Liver (tissue), 9 donors: Measurements from ENCODE around the gene MFAP5. TPM values are rescaled to one million over a fixed set of nuclear protein-coding genes. Genes with fewer than 3 reads are reported as not detected.

Experiments
- DNase-seq: peaks from one replicate; pipeline ENCODE4 v3.0.0-alpha.2; 2017; ENCODE audit warnings: low spot score
- H3K27ac ChIP-seq, 2 donors: one replicate each; pipeline ENCODE4 v1.7.0; 2013; ENCODE audit warnings: inconsistent platforms in 2 of 2, low read length in 2 of 2, control low read depth in 1 of 2, low read depth in 1 of 2, mild to moderate bottlenecking in 1 of 2
- H3K27me3 ChIP-seq, 4 donors: one replicate each; pipeline versions ENCODE4 v1.6.1 to v1.7.0; 2013; ENCODE audit warnings: low read length in 3 of 4, inconsistent platforms in 1 of 4, mild to moderate bottlenecking in 1 of 4, moderate library complexity in 1 of 4; ENCODE audit not compliant: control insufficient read depth in 4 of 4, insufficient read depth in 4 of 4
- H3K36me3 ChIP-seq, 4 donors: one replicate each; pipeline versions ENCODE4 v1.6.1 to v1.7.0; 2013; ENCODE audit warnings: low read length in 3 of 4, mild to moderate bottlenecking in 3 of 4, low read depth in 1 of 4, moderate library complexity in 1 of 4; ENCODE audit not compliant: control insufficient read depth in 4 of 4, insufficient read depth in 3 of 4
- H3K4me1 ChIP-seq, 4 donors: one replicate each; pipeline versions ENCODE4 v1.6.1 to v1.7.0; 2013; ENCODE audit warnings: low read length in 3 of 4, mild to moderate bottlenecking in 3 of 4, moderate library complexity in 1 of 4; ENCODE audit not compliant: control insufficient read depth in 4 of 4, insufficient read depth in 4 of 4
- H3K4me3 ChIP-seq, 3 donors: one replicate each; pipeline versions ENCODE4 v1.6.1 to v1.7.0; 2013; ENCODE audit warnings: low read length in 3 of 3, control low read depth in 1 of 3, low read depth in 1 of 3, mild to moderate bottlenecking in 1 of 3
- H3K9ac ChIP-seq, 2 donors: one replicate each; pipeline ENCODE4 v1.7.0; 2013; ENCODE audit warnings: low read length in 2 of 2, mild to moderate bottlenecking in 2 of 2, moderate library complexity in 2 of 2, control low read depth in 1 of 2, low read depth in 1 of 2
- H3K9me3 ChIP-seq, 4 donors: one replicate each; pipeline versions ENCODE4 v1.6.1 to v1.7.0; 2013; ENCODE audit warnings: low read length in 3 of 4; ENCODE audit not compliant: control insufficient read depth in 4 of 4
- EGR1 ChIP-seq, 2 donors: IDR thresholded peaks; 2 replicates each; pipeline ENCODE4 v1.6.1; 2016 to 2018; ENCODE audit warnings: antibody characterized with exemption in 2 of 2, low read depth in 2 of 2
- FOXA1 ChIP-seq: IDR thresholded peaks from 2 replicates; pipeline ENCODE4 v1.6.1; 2016; ENCODE audit warnings: antibody characterized with exemption
- FOXA2 ChIP-seq: IDR thresholded peaks from 2 replicates; pipeline ENCODE4 v1.6.1; 2016; ENCODE audit warnings: antibody characterized with exemption
- GABPA ChIP-seq, 2 donors: IDR thresholded peaks in 1 of 2; conservative IDR thresholded peaks in 1 of 2; 2 replicates each; pipeline ENCODE4 v1.6.1; 2016; ENCODE audit warnings: antibody characterized with exemption in 2 of 2, mild to moderate bottlenecking in 1 of 2, moderate library complexity in 1 of 2
- HNF4A ChIP-seq, 2 donors: conservative IDR thresholded peaks; 2 replicates each; pipeline ENCODE4 v1.6.1; 2016; ENCODE audit warnings: antibody characterized with exemption in 2 of 2, mild to moderate bottlenecking in 2 of 2
- HNF4G ChIP-seq: IDR thresholded peaks from 2 replicates; pipeline ENCODE4 v1.6.1; 2016; ENCODE audit warnings: antibody characterized with exemption
- JUND ChIP-seq, 2 donors: IDR thresholded peaks; 2 replicates each; pipeline ENCODE4 v1.6.1; 2016; ENCODE audit warnings: antibody characterized with exemption in 2 of 2
- NR2F2 ChIP-seq: IDR thresholded peaks from 2 replicates; pipeline ENCODE4 v1.6.1; 2016; ENCODE audit warnings: antibody characterized with exemption
- RAD21 ChIP-seq, 2 donors: IDR thresholded peaks; 2 replicates each; pipeline ENCODE4 v1.6.1; 2016; ENCODE audit warnings: antibody characterized with exemption in 2 of 2, mild to moderate bottlenecking in 2 of 2
- RXRA ChIP-seq, 2 donors: IDR thresholded peaks; 2 replicates each; pipeline ENCODE4 v1.6.1; 2017 to 2018; ENCODE audit warnings: antibody characterized with exemption in 2 of 2, mild to moderate bottlenecking in 1 of 2
- SP1 ChIP-seq: IDR thresholded peaks from 2 replicates; pipeline ENCODE4 v1.6.1; 2018; ENCODE audit warnings: antibody characterized with exemption, mild to moderate bottlenecking
- TAF1 ChIP-seq: conservative IDR thresholded peaks from 2 replicates; pipeline ENCODE4 v1.6.1; 2016; ENCODE audit warnings: antibody characterized with exemption, mild to moderate bottlenecking
- YY1 ChIP-seq: IDR thresholded peaks from 2 replicates; pipeline ENCODE4 v1.6.1; 2016; ENCODE audit warnings: antibody characterized with exemption, mild to moderate bottlenecking
- WGBS: extraction: QIAGEN DNeasy Blood & Tissue Kit; methylation state at CpG from one replicate; pipeline ENCODE4 v1.1.7; 2013; 5-methylcytosine and 5-hydroxymethylcytosine counted together
- polyA plus RNA-seq, 2 donors: library from polyadenylated mRNA; stranded (reverse) in 1 of 2; unstranded in 1 of 2; fragments of 200-250 nt in 1 of 2; fragments of >200 nt in 1 of 2; fragmentation: Nextera tagmentation in 1 of 2; extraction: Ambion mirVana in 1 of 2; gene quantifications; one replicate each; pipeline versions ENCODE4 v1.2.1 to v1.2.3, GENCODE V29; 2013 to 2015
- total RNA-seq, 2 donors: library from RNA; depleted of rRNA; stranded (reverse); fragments of >200 nt; gene quantifications; one replicate each; pipeline ENCODE4 v1.2.3, GENCODE V29; 2014
- TF ChIP-seq, protein P1 (sequence below): IDR thresholded peaks from 2 replicates; pipeline ENCODE4 v1.6.1; 2016; ENCODE audit warnings: antibody characterized with exemption
- TF ChIP-seq, protein P2 (sequence below): IDR thresholded peaks from 2 replicates; pipeline ENCODE4 v1.6.1; 2016; ENCODE audit warnings: antibody characterized with exemption
- TF ChIP-seq, protein P3 (sequence below): fragments of 150-350 bp; IDR thresholded peaks from 2 replicates; pipeline ENCODE4 v1.5.1; 2017; ENCODE audit warnings: improper control_type of control experiment, low read depth, low read length; ENCODE audit not compliant: missing input control
- TF ChIP-seq, protein P4 (sequence below): IDR thresholded peaks from 2 replicates; pipeline ENCODE4 v1.6.1; 2016; ENCODE audit warnings: antibody characterized with exemption, mild to moderate bottlenecking
- donor health status: healthy.
- donor health status: healthy.
- donor health status: healthy.
- donor health status: healthy.
- donor health status: healthy.

Gene MFAP5
- total and polyA plus RNA-seq, 4 donors: 0.20 to 0.42 TPM; not detected in 2

DNA sequence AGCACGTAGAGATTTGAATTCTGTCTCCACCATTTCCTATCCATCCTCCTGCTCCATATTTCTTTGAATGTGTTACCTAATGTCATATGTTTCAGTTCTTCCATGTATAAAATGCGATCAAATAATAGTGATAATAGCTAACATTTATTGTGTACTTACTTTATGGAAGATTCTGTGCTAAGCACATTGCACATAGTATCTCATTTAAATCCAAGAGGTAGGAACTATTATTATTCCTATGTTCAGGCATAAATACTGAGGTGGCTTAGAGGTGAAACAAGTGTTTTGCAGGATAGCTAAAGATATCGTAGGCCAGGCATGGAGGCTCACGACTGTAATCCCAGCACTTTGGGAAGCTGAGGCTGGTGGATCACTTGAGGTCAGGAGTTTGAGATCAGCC is 32.5 kb downstream of the MFAP5 start:
- H3K27me3 ChIP-seq: no peaks in the 10 kb centered on the region
- no peaks in the 10 kb centered on the region for H3K36me3 ChIP-seq
- 88% methylated on average over 4 of the region's 4 CpGs for WGBS
- TF ChIP-seq, protein P1, sequence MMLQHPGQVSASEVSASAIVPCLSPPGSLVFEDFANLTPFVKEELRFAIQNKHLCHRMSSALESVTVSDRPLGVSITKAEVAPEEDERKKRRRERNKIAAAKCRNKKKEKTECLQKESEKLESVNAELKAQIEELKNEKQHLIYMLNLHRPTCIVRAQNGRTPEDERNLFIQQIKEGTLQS: no peak
- TF ChIP-seq SP1 (no peak), RAD21 (IDR thresholded peaks at IDR 0.05) (no peak), TAF1 (no peak), NR2F2 (no peak), RXRA (IDR thresholded peaks at IDR 0.05) (no peak)
- TF ChIP-seq, protein P2, sequence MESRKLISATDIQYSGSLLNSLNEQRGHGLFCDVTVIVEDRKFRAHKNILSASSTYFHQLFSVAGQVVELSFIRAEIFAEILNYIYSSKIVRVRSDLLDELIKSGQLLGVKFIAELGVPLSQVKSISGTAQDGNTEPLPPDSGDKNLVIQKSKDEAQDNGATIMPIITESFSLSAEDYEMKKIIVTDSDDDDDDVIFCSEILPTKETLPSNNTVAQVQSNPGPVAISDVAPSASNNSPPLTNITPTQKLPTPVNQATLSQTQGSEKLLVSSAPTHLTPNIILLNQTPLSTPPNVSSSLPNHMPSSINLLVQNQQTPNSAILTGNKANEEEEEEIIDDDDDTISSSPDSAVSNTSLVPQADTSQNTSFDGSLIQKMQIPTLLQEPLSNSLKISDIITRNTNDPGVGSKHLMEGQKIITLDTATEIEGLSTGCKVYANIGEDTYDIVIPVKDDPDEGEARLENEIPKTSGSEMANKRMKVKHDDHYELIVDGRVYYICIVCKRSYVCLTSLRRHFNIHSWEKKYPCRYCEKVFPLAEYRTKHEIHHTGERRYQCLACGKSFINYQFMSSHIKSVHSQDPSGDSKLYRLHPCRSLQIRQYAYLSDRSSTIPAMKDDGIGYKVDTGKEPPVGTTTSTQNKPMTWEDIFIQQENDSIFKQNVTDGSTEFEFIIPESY: no peak
- TF ChIP-seq, protein P3, sequence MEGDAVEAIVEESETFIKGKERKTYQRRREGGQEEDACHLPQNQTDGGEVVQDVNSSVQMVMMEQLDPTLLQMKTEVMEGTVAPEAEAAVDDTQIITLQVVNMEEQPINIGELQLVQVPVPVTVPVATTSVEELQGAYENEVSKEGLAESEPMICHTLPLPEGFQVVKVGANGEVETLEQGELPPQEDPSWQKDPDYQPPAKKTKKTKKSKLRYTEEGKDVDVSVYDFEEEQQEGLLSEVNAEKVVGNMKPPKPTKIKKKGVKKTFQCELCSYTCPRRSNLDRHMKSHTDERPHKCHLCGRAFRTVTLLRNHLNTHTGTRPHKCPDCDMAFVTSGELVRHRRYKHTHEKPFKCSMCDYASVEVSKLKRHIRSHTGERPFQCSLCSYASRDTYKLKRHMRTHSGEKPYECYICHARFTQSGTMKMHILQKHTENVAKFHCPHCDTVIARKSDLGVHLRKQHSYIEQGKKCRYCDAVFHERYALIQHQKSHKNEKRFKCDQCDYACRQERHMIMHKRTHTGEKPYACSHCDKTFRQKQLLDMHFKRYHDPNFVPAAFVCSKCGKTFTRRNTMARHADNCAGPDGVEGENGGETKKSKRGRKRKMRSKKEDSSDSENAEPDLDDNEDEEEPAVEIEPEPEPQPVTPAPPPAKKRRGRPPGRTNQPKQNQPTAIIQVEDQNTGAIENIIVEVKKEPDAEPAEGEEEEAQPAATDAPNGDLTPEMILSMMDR: no peak
- no peak overlapping the region for H3K27ac ChIP-seq
- no peak for DNase-seq
- no peak overlapping the region for H3K9ac ChIP-seq
- H3K4me3 ChIP-seq: no peak overlapping the region
- H3K4me1 ChIP-seq: no peaks in the 10 kb centered on the region
- H3K9me3 ChIP-seq: no peaks in the 10 kb centered on the region

DNA sequence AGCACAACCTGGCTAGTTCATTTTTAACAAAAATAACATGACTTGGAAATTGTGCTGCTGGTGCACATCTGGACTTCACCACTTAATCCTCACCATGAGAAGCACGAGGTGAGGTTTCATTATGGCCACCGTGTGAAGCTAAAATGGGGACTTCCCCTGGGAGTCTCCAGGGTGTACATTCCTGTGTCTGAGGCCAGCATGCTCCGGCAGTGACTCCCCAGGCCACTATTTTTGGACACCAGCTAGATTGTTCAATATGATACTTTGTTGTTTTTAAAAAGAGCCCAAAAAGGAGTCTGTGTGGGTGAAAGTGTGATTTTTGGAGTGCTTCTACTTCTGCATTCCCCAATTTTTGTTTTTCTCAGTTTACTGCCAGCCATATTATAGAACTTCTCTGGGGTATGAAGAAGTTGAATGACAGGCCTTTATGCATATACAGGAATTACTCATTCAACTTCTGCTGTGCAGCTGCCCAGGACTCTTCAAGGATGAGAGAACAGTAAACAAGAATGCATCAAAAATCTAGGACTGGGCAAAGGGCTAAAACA is 33.1 kb downstream of the MFAP5 start:
- 54% methylated on average over 3 of the region's 3 CpGs for WGBS
- TF ChIP-seq NR2F2 (no peak), SP1 (no peak), HNF4G (no peak), YY1 (no peak), GABPA (IDR thresholded peaks at IDR 0.05 in 1 of 2, conservative IDR thresholded peaks at IDR 0.05 in 1 of 2) (no peak), TAF1 (no peak), RAD21 (IDR thresholded peaks at IDR 0.05) (no peak), FOXA1 (no peak), JUND (IDR thresholded peaks at IDR 0.05) (no peak), RXRA (IDR thresholded peaks at IDR 0.05) (no peak), EGR1 (IDR thresholded peaks at IDR 0.05; ENCODE audit: low read depth in 2 of 2) (no peak), HNF4A (conservative IDR thresholded peaks at IDR 0.05) (no peak), FOXA2 (no peak)
- TF ChIP-seq, protein P2: no peak
- TF ChIP-seq, protein P4, sequence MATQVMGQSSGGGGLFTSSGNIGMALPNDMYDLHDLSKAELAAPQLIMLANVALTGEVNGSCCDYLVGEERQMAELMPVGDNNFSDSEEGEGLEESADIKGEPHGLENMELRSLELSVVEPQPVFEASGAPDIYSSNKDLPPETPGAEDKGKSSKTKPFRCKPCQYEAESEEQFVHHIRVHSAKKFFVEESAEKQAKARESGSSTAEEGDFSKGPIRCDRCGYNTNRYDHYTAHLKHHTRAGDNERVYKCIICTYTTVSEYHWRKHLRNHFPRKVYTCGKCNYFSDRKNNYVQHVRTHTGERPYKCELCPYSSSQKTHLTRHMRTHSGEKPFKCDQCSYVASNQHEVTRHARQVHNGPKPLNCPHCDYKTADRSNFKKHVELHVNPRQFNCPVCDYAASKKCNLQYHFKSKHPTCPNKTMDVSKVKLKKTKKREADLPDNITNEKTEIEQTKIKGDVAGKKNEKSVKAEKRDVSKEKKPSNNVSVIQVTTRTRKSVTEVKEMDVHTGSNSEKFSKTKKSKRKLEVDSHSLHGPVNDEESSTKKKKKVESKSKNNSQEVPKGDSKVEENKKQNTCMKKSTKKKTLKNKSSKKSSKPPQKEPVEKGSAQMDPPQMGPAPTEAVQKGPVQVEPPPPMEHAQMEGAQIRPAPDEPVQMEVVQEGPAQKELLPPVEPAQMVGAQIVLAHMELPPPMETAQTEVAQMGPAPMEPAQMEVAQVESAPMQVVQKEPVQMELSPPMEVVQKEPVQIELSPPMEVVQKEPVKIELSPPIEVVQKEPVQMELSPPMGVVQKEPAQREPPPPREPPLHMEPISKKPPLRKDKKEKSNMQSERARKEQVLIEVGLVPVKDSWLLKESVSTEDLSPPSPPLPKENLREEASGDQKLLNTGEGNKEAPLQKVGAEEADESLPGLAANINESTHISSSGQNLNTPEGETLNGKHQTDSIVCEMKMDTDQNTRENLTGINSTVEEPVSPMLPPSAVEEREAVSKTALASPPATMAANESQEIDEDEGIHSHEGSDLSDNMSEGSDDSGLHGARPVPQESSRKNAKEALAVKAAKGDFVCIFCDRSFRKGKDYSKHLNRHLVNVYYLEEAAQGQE: no peak
- TF ChIP-seq, protein P3: no peak
- TF ChIP-seq, protein P1: no peak

More for the DNA sequence above, 33.1 kb downstream of the MFAP5 start:
- no peaks in the 10 kb centered on the region for H3K9me3 ChIP-seq
- no peaks in the 10 kb centered on the region for H3K36me3 ChIP-seq
- H3K27me3 ChIP-seq: no peaks in the 10 kb centered on the region
- no peak overlapping the region for H3K4me3 ChIP-seq
- H3K9ac ChIP-seq: no peak overlapping the region
- H3K4me1 ChIP-seq: no peaks in the 10 kb centered on the region
- DNase-seq: no peak
- H3K27ac ChIP-seq: no peak overlapping the region
